NCI-H526 treated with DMSO at 0.1 percent for 48 hours (cell line): ENCODE results near the gene ARID1B.

Experiments
- DNase-seq: peaks from one replicate; lab custom pipeline; 2025; lab: John Stamatoyannopoulos, UW

Gene ARID1B

GRCh38 chr6:156852147-156852857 is 75.1 kb downstream of the ARID1B start:
- no peak for DNase-seq

- no peak for DNase-seq
Measured at GRCh38 chr6:156852858-156853216, 75.7 kb downstream of the ARID1B start.

GRCh38 chr6:156853733-156854132 is 76.6 kb downstream of the ARID1B start:
- DNase-seq, result no peak

- no peak for DNase-seq
Measured at GRCh38 chr6:156854466-156855161, 77.4 kb downstream of the ARID1B start.

GRCh38 chr6:156857573-156857972 is 80.4 kb downstream of the ARID1B start:
- peak; percentile 32 for DNase-seq

GRCh38 chr6:156859686-156860085 is 82.5 kb downstream of the ARID1B start:
- DNase-seq, result no peak

- no peak for DNase-seq
Measured at GRCh38 chr6:156862711-156863110, 85.5 kb downstream of the ARID1B start.

- no peak for DNase-seq
Measured at GRCh38 chr6:156863504-156863903, 86.3 kb downstream of the ARID1B start.

GRCh38 chr6:156864557-156864956 is 87.4 kb downstream of the ARID1B start:
- DNase-seq, result no peak

GRCh38 chr6:156865019-156865629 is 87.9 kb downstream of the ARID1B start:
- DNase-seq, result no peak

- DNase-seq, result no peak
Measured at GRCh38 chr6:156866220-156867015, 89.2 kb downstream of the ARID1B start.

- DNase-seq, result no peak
Measured at GRCh38 chr6:156867121-156867520, 89.9 kb downstream of the ARID1B start.

- DNase-seq, result no peak
Measured at GRCh38 chr6:156868385-156868784, 91.2 kb downstream of the ARID1B start.

- DNase-seq, result no peak
Measured at GRCh38 chr6:156869980-156870398, 92.8 kb downstream of the ARID1B start.

- DNase-seq, result no peak
Measured at GRCh38 chr6:156870924-156871539, 93.9 kb downstream of the ARID1B start.

GRCh38 chr6:156872903-156873302 is 95.7 kb downstream of the ARID1B start:
- no peak for DNase-seq

GRCh38 chr6:156873654-156874380 is 96.6 kb downstream of the ARID1B start:
- no peak for DNase-seq

GRCh38 chr6:156875062-156875461 is 97.9 kb downstream of the ARID1B start:
- no peak for DNase-seq

- no peak for DNase-seq
Measured at GRCh38 chr6:156876302-156876701, 99.1 kb downstream of the ARID1B start.

- DNase-seq, result no peak
Measured at GRCh38 chr6:156877126-156877863, 100.1 kb downstream of the ARID1B start.

GRCh38 chr6:156878681-156879080 is 101.5 kb downstream of the ARID1B start:
- DNase-seq, result no peak
